Large intestine (tissue), 3 donors: ENCODE data around the gene CLIC4. TPM values are rescaled to one million over a fixed set of nuclear protein-coding genes. Genes with fewer than 3 reads are reported as not detected.
"Not testable (repeated sequence)": the region's sequence is repeated elsewhere in the genome, so short reads cannot be mapped to it uniquely, and the experiment has no call there.

Experiments
- DNase-seq, 2 donors: peaks; one replicate each; pipeline versions ENCODE4 v3.0.0 to v3.0.0-alpha.2; 2013
- H3K27ac ChIP-seq: one replicate; pipeline ENCODE4 v1.5.1; 2013; ENCODE audit warnings: low read length
- H3K27me3 ChIP-seq: 2 replicates; pipeline ENCODE4 v1.6.1; 2013; ENCODE audit warnings: low read length; ENCODE audit not compliant: control insufficient read depth, insufficient read depth
- H3K36me3 ChIP-seq: 2 replicates; pipeline ENCODE4 v1.6.1; 2013; ENCODE audit warnings: low read length; ENCODE audit not compliant: control insufficient read depth, insufficient read depth
- H3K4me1 ChIP-seq: one replicate; pipeline ENCODE4 v1.6.1; 2013; ENCODE audit warnings: low read length; ENCODE audit not compliant: control insufficient read depth, insufficient read depth
- H3K4me3 ChIP-seq: one replicate; pipeline ENCODE4 v1.5.1; 2013; ENCODE audit warnings: low read length
- H3K9me3 ChIP-seq: one replicate; pipeline ENCODE4 v1.6.1; 2013; ENCODE audit warnings: mild to moderate bottlenecking, low read depth, low read length, moderate library complexity; ENCODE audit not compliant: control insufficient read depth
- WGBS: methylation state at CpG from one replicate; pipeline ENCODE4 v1.1.5; 2013; ENCODE audit warnings: low lambda C conversion rate; ENCODE audit not compliant: insufficient coverage; 5-methylcytosine and 5-hydroxymethylcytosine counted together
- polyA plus RNA-seq: library from polyadenylated mRNA; unstranded; fragments of 120-200 nt; gene quantifications from one replicate; pipeline ENCODE4 v1.2.1, GENCODE V29; 2013

Gene CLIC4
- polyA plus RNA-seq, 1 donor = 70.3 TPM

- no peaks in the 10 kb centered on the region for H3K27me3 ChIP-seq
- no peak overlapping the region for H3K4me3 ChIP-seq
- DNase-seq = no peak
- no peaks in the 10 kb centered on the region for H3K4me1 ChIP-seq
- no peak overlapping the region for H3K27ac ChIP-seq
- H3K36me3 ChIP-seq = no peaks in the 10 kb centered on the region
- no peaks in the 10 kb centered on the region for H3K9me3 ChIP-seq
Observed at GRCh38 chr1:24773618-24774017, 28.4 kb downstream of the CLIC4 start.

GRCh38 chr1:24775348-24775747 lies 30.1 kb downstream of the CLIC4 start:
- no peak overlapping the region for H3K27ac ChIP-seq
- no peaks in the 10 kb centered on the region for H3K4me1 ChIP-seq
- H3K27me3 ChIP-seq = no peaks in the 10 kb centered on the region
- 100% methylated on average over 3 of the region's 3 CpGs for WGBS
- no peak for DNase-seq
- H3K36me3 ChIP-seq = no peaks in the 10 kb centered on the region
- H3K9me3 ChIP-seq = no peaks in the 10 kb centered on the region
- H3K4me3 ChIP-seq = no peak overlapping the region

GRCh38 chr1:24775916-24776315 lies 30.7 kb downstream of the CLIC4 start:
- no CpG with 5 or more reads among the region's 3 CpGs for WGBS
- H3K4me1 ChIP-seq = no peaks in the 10 kb centered on the region
- DNase-seq = no peak
- no peaks in the 10 kb centered on the region for H3K9me3 ChIP-seq
- no peak overlapping the region for H3K27ac ChIP-seq
- no peaks in the 10 kb centered on the region for H3K27me3 ChIP-seq
- H3K36me3 ChIP-seq = no peaks in the 10 kb centered on the region
- no peak overlapping the region for H3K4me3 ChIP-seq

- Histone ChIP-seq H3K27ac (no peak overlapping the region), H3K4me1 (no peaks in the 10 kb centered on the region), H3K27me3 (no peaks in the 10 kb centered on the region), H3K36me3 (no peaks in the 10 kb centered on the region), H3K4me3 (no peak overlapping the region), H3K9me3 (no peaks in the 10 kb centered on the region)
- DNase-seq = no peak
- no CpG with 5 or more reads among the region's 8 CpGs for WGBS
Observed at GRCh38 chr1:24776821-24777220, 31.6 kb downstream of the CLIC4 start.

- Histone ChIP-seq H3K27me3 (no peaks in the 10 kb centered on the region), H3K9me3 (no peaks in the 10 kb centered on the region), H3K4me3 (no peak overlapping the region), H3K27ac (no peak overlapping the region), H3K4me1 (no peaks in the 10 kb centered on the region), H3K36me3 (no peaks in the 10 kb centered on the region)
- WGBS = 100% methylated on average over 1 of the region's 2 CpGs
- no peak for DNase-seq
Observed at GRCh38 chr1:24778141-24778540, 32.9 kb downstream of the CLIC4 start.

GRCh38 chr1:24779199-24779598 lies 34.0 kb downstream of the CLIC4 start:
- H3K9me3 ChIP-seq, H3K27me3 ChIP-seq, DNase-seq, H3K36me3 ChIP-seq, H3K27ac ChIP-seq, H3K4me1 ChIP-seq, H3K4me3 ChIP-seq: not testable (repeated sequence)
- WGBS = no CpG with 5 or more reads among the region's 8 CpGs

GRCh38 chr1:24779689-24780464 lies 34.6 kb downstream of the CLIC4 start:
- H3K36me3 ChIP-seq = no peaks in the 10 kb centered on the region
- WGBS = 100% methylated on average over 4 of the region's 5 CpGs
- no peak overlapping the region for H3K27ac ChIP-seq

GRCh38 chr1:24780626-24781025 lies 35.4 kb downstream of the CLIC4 start:
- not testable (repeated sequence) for DNase-seq, H3K4me1 ChIP-seq, H3K27me3 ChIP-seq, H3K36me3 ChIP-seq, H3K9me3 ChIP-seq, H3K4me3 ChIP-seq, H3K27ac ChIP-seq
- WGBS = 83% methylated on average over 2 of the region's 8 CpGs

More at GRCh38 chr1:24779689-24780464, 34.6 kb downstream of the CLIC4 start:
- DNase-seq = no peak
- H3K4me1 ChIP-seq = no peaks in the 10 kb centered on the region
- no peaks in the 10 kb centered on the region for H3K27me3 ChIP-seq
- H3K4me3 ChIP-seq = no peak overlapping the region
- no peaks in the 10 kb centered on the region for H3K9me3 ChIP-seq

GRCh38 chr1:24782689-24783088 lies 37.4 kb downstream of the CLIC4 start:
- H3K4me1 ChIP-seq = no peaks in the 10 kb centered on the region
- no CpG with 5 or more reads among the region's 2 CpGs for WGBS
- H3K27ac ChIP-seq = no peak overlapping the region

GRCh38 chr1:24783713-24784112 lies 38.5 kb downstream of the CLIC4 start:
- DNase-seq = no peak
- WGBS = no CpG with 5 or more reads among the region's 1 CpG
- H3K36me3 ChIP-seq = no peaks in the 10 kb centered on the region
- H3K4me3 ChIP-seq = no peak overlapping the region
- no peak overlapping the region for H3K27ac ChIP-seq
- no peaks in the 10 kb centered on the region for H3K27me3 ChIP-seq
- no peaks in the 10 kb centered on the region for H3K4me1 ChIP-seq
- H3K9me3 ChIP-seq = no peaks in the 10 kb centered on the region

More at GRCh38 chr1:24782689-24783088, 37.4 kb downstream of the CLIC4 start:
- Histone ChIP-seq H3K27me3 (no peaks in the 10 kb centered on the region), H3K9me3 (no peaks in the 10 kb centered on the region), H3K36me3 (no peaks in the 10 kb centered on the region), H3K4me3 (no peak overlapping the region)
- DNase-seq = no peak

GRCh38 chr1:24786191-24786590 lies 40.9 kb downstream of the CLIC4 start:
- Histone ChIP-seq H3K27ac (no peak overlapping the region), H3K27me3 (no peaks in the 10 kb centered on the region), H3K4me3 (no peak overlapping the region), H3K4me1 (no peaks in the 10 kb centered on the region), H3K9me3 (no peaks in the 10 kb centered on the region), H3K36me3 (no peaks in the 10 kb centered on the region)
- no peak for DNase-seq
